ENCODE measurements around the gene KAZN.

KAZN gene

GRCh38 chr1:14787604-14788003 is 189.1 kb downstream of the KAZN start:
- no peak overlapping the region for H3K4me3 Mint-ChIP-seq
- peaks cover 2% of the 10 kb centered on the region for H3K27me3 Mint-ChIP-seq
- H3K27ac Mint-ChIP-seq, result no peak overlapping the region
- no peak for DNase-seq (ENCODE audit: low spot score in 2 of 2)
- H3K9me3 Mint-ChIP-seq, result no peaks in the 10 kb centered on the region
- no peaks in the 10 kb centered on the region for H3K36me3 Mint-ChIP-seq
- H3K4me1 Mint-ChIP-seq, result no peaks in the 10 kb centered on the region
- no peak for ATAC-seq (ENCODE audit: low read depth)

GRCh38 chr1:14788080-14788479 is 189.6 kb downstream of the KAZN start:
- no peaks in the 10 kb centered on the region for H3K9me3 Mint-ChIP-seq
- no peak overlapping the region for H3K4me3 Mint-ChIP-seq
- DNase-seq (ENCODE audit: low spot score in 2 of 2), result no peak
- no peak for ATAC-seq (ENCODE audit: low read depth)
- H3K36me3 Mint-ChIP-seq, result no peaks in the 10 kb centered on the region
- H3K27me3 Mint-ChIP-seq, result peaks cover 2% of the 10 kb centered on the region
- H3K4me1 Mint-ChIP-seq, result no peaks in the 10 kb centered on the region
- no peak overlapping the region for H3K27ac Mint-ChIP-seq

- Mint-ChIP-seq H3K9me3 (no peaks in the 10 kb centered on the region), H3K27ac (no peak overlapping the region), H3K4me1 (no peaks in the 10 kb centered on the region), H3K4me3 (no peak overlapping the region), H3K36me3 (no peaks in the 10 kb centered on the region), H3K27me3 (peaks cover 2% of the 10 kb centered on the region)
- ATAC-seq (ENCODE audit: low read depth) (no peak), DNase-seq (ENCODE audit: low spot score in 2 of 2) (no peak)
Measured at GRCh38 chr1:14790982-14791381, 192.5 kb downstream of the KAZN start.

GRCh38 chr1:14791654-14792053 is 193.2 kb downstream of the KAZN start:
- H3K4me1 Mint-ChIP-seq, result no peaks in the 10 kb centered on the region
- H3K9me3 Mint-ChIP-seq, result no peaks in the 10 kb centered on the region
- H3K4me3 Mint-ChIP-seq, result no peak overlapping the region
- H3K36me3 Mint-ChIP-seq, result no peaks in the 10 kb centered on the region
- no peak overlapping the region for H3K27ac Mint-ChIP-seq
- peaks cover 2% of the 10 kb centered on the region for H3K27me3 Mint-ChIP-seq
- ATAC-seq (ENCODE audit: low read depth) (no peak), DNase-seq (ENCODE audit: low spot score in 2 of 2) (no peak)

- Mint-ChIP-seq H3K36me3 (no peaks in the 10 kb centered on the region), H3K9me3 (no peaks in the 10 kb centered on the region), H3K27ac (no peak overlapping the region), H3K4me3 (no peak overlapping the region), H3K4me1 (no peaks in the 10 kb centered on the region), H3K27me3 (peaks cover 2% of the 10 kb centered on the region)
- no peak for ATAC-seq (ENCODE audit: low read depth)
- no peak for DNase-seq (ENCODE audit: low spot score in 2 of 2)
Measured at GRCh38 chr1:14794136-14794768, 195.8 kb downstream of the KAZN start.

- H3K36me3 Mint-ChIP-seq, result no peaks in the 10 kb centered on the region
- H3K9me3 Mint-ChIP-seq, result no peaks in the 10 kb centered on the region
- DNase-seq (ENCODE audit: low spot score in 2 of 2) (no peak), ATAC-seq (ENCODE audit: low read depth) (no peak)
- no peak overlapping the region for H3K4me3 Mint-ChIP-seq
- no peak overlapping the region for H3K27ac Mint-ChIP-seq
- peaks cover 2% of the 10 kb centered on the region for H3K27me3 Mint-ChIP-seq
- H3K4me1 Mint-ChIP-seq, result no peaks in the 10 kb centered on the region
Measured at GRCh38 chr1:14794906-14795305, 196.4 kb downstream of the KAZN start.

- H3K27me3 Mint-ChIP-seq, result peaks cover 2% of the 10 kb centered on the region
- no peak overlapping the region for H3K27ac Mint-ChIP-seq
- H3K9me3 Mint-ChIP-seq, result no peaks in the 10 kb centered on the region
- ATAC-seq (ENCODE audit: low read depth) (no peak), DNase-seq (ENCODE audit: low spot score in 2 of 2) (no peak)
- no peaks in the 10 kb centered on the region for H3K4me1 Mint-ChIP-seq
- H3K4me3 Mint-ChIP-seq, result no peak overlapping the region
- H3K36me3 Mint-ChIP-seq, result no peaks in the 10 kb centered on the region
Measured at GRCh38 chr1:14795589-14795988, 197.1 kb downstream of the KAZN start.

- ATAC-seq (ENCODE audit: low read depth), result no peak
- no peaks in the 10 kb centered on the region for H3K9me3 Mint-ChIP-seq
- no peak overlapping the region for H3K4me3 Mint-ChIP-seq
- H3K27me3 Mint-ChIP-seq, result peaks cover 6% of the 10 kb centered on the region
- no peak overlapping the region for H3K27ac Mint-ChIP-seq
- H3K36me3 Mint-ChIP-seq, result no peaks in the 10 kb centered on the region
- no peak for DNase-seq (ENCODE audit: low spot score in 2 of 2)
- H3K4me1 Mint-ChIP-seq, result no peaks in the 10 kb centered on the region
Measured at GRCh38 chr1:14800014-14800413, 201.5 kb downstream of the KAZN start.

GRCh38 chr1:14800500-14801076 is 202.1 kb downstream of the KAZN start:
- DNase-seq (ENCODE audit: low spot score in 2 of 2) (no peak), ATAC-seq (ENCODE audit: low read depth) (no peak)
- Mint-ChIP-seq H3K4me1 (no peaks in the 10 kb centered on the region), H3K27me3 (peaks cover 6% of the 10 kb centered on the region), H3K27ac (no peak overlapping the region), H3K36me3 (no peaks in the 10 kb centered on the region), H3K4me3 (no peak overlapping the region), H3K9me3 (no peaks in the 10 kb centered on the region)

- DNase-seq (ENCODE audit: low spot score in 2 of 2) (no peak), ATAC-seq (ENCODE audit: low read depth) (no peak)
- peaks cover 6% of the 10 kb centered on the region for H3K27me3 Mint-ChIP-seq
- H3K9me3 Mint-ChIP-seq, result peaks cover 2% of the 10 kb centered on the region
- peaks cover 5% of the 10 kb centered on the region for H3K36me3 Mint-ChIP-seq
- no peak overlapping the region for H3K4me3 Mint-ChIP-seq
- no peak overlapping the region for H3K27ac Mint-ChIP-seq
- no peaks in the 10 kb centered on the region for H3K4me1 Mint-ChIP-seq
Measured at GRCh38 chr1:14803002-14803789, 204.7 kb downstream of the KAZN start.

- peaks cover 6% of the 10 kb centered on the region for H3K27me3 Mint-ChIP-seq
- DNase-seq (ENCODE audit: low spot score in 2 of 2) (no peak), ATAC-seq (ENCODE audit: low read depth) (no peak)
- no peak overlapping the region for H3K4me3 Mint-ChIP-seq
- peaks cover 5% of the 10 kb centered on the region for H3K9me3 Mint-ChIP-seq
- H3K36me3 Mint-ChIP-seq, result peaks cover 5% of the 10 kb centered on the region
- no peak overlapping the region for H3K27ac Mint-ChIP-seq
- H3K4me1 Mint-ChIP-seq, result no peaks in the 10 kb centered on the region
Measured at GRCh38 chr1:14804626-14805025, 206.1 kb downstream of the KAZN start.

GRCh38 chr1:14806772-14807171 is 208.3 kb downstream of the KAZN start:
- Mint-ChIP-seq H3K4me3 (no peak overlapping the region), H3K9me3 (peaks cover 5% of the 10 kb centered on the region), H3K27me3 (peaks cover 6% of the 10 kb centered on the region), H3K27ac (no peak overlapping the region), H3K36me3 (peaks cover 5% of the 10 kb centered on the region), H3K4me1 (no peaks in the 10 kb centered on the region)
- ATAC-seq (ENCODE audit: low read depth) (no peak), DNase-seq (ENCODE audit: low spot score in 2 of 2) (no peak)

GRCh38 chr1:14808768-14809167 is 210.3 kb downstream of the KAZN start:
- H3K36me3 Mint-ChIP-seq, result peaks cover 5% of the 10 kb centered on the region
- H3K9me3 Mint-ChIP-seq, result peaks cover 5% of the 10 kb centered on the region
- H3K27me3 Mint-ChIP-seq, result peaks cover 5% of the 10 kb centered on the region
- ATAC-seq (ENCODE audit: low read depth) (no peak), DNase-seq (ENCODE audit: low spot score in 2 of 2) (no peak)
- H3K4me3 Mint-ChIP-seq, result no peak overlapping the region
- H3K27ac Mint-ChIP-seq, result no peak overlapping the region
- H3K4me1 Mint-ChIP-seq, result no peaks in the 10 kb centered on the region

GRCh38 chr1:14809191-14809981 is 210.9 kb downstream of the KAZN start:
- no peak for DNase-seq (ENCODE audit: low spot score in 2 of 2)
- H3K27ac Mint-ChIP-seq, result no peak overlapping the region
- no peak for ATAC-seq (ENCODE audit: low read depth)
- peaks cover 5% of the 10 kb centered on the region for H3K9me3 Mint-ChIP-seq
- peaks cover 3% of the 10 kb centered on the region for H3K27me3 Mint-ChIP-seq
- H3K4me3 Mint-ChIP-seq, result no peak overlapping the region
- H3K36me3 Mint-ChIP-seq, result peaks cover 5% of the 10 kb centered on the region
- no peaks in the 10 kb centered on the region for H3K4me1 Mint-ChIP-seq

All from memory B cell (primary cell).